Neuronal stem cell (in vitro differentiated cells): ENCODE data around the gene CSNK1G2.

ENCODE experiments used
- DNase-seq: peaks from one replicate; pipeline ENCODE4 v3.0.0-alpha.2; 2013; ENCODE audit warnings: low spot score
- H2AFZ ChIP-seq: one replicate; pipeline ENCODE4 v1.6.1; 2013; ENCODE audit warnings: mild to moderate bottlenecking, low read length, inconsistent platforms
- H2AK5ac ChIP-seq: 2 replicates; pipeline ENCODE4 v1.6.1; 2013; ENCODE audit warnings: low read depth, mild to moderate bottlenecking, inconsistent platforms, low read length, moderate library complexity, mixed read lengths
- H2BK120ac ChIP-seq: 2 replicates; pipeline ENCODE4 v1.6.1; 2013; ENCODE audit warnings: low read depth, mild to moderate bottlenecking, inconsistent platforms, low read length, moderate library complexity, mixed read lengths
- H2BK12ac ChIP-seq: one replicate; pipeline ENCODE4 v1.6.1; 2013; ENCODE audit warnings: low read length, inconsistent platforms
- H2BK15ac ChIP-seq: 2 replicates; pipeline ENCODE4 v1.6.1; 2013; ENCODE audit warnings: mild to moderate bottlenecking, low read length, inconsistent platforms, mixed read lengths
- H2BK5ac ChIP-seq: one replicate; pipeline ENCODE4 v1.6.1; 2013; ENCODE audit warnings: inconsistent platforms, mild to moderate bottlenecking, low read length, moderate library complexity
- H3K14ac ChIP-seq: one replicate; pipeline ENCODE4 v1.6.1; 2013; ENCODE audit warnings: low read length, inconsistent platforms
- H3K18ac ChIP-seq: 2 replicates; pipeline ENCODE4 v1.6.1; 2013; ENCODE audit warnings: low read length, inconsistent platforms
- H3K23ac ChIP-seq: 2 replicates; pipeline ENCODE4 v1.6.1; 2013; ENCODE audit warnings: low read depth, mild to moderate bottlenecking, mixed read lengths, low read length, inconsistent platforms; ENCODE audit not compliant: poor library complexity
- H3K27ac ChIP-seq: replicated peaks from 3 replicates; pipeline ENCODE4 v1.5.1; 2013; ENCODE audit warnings: low read length, inconsistent platforms
- H3K27me3 ChIP-seq, 3 experiments: 2 replicates each; pipeline ENCODE4 v1.6.1; 2013; ENCODE audit warnings: low read length in 3 of 3, mild to moderate bottlenecking in 2 of 3, inconsistent platforms in 1 of 3, low read depth in 1 of 3, mixed read lengths in 1 of 3, moderate library complexity in 1 of 3; ENCODE audit not compliant: control insufficient read depth in 3 of 3, insufficient read depth in 3 of 3
- H3K36me3 ChIP-seq, 2 donors: replicated peaks in 1 of 2; 2 replicates each; pipeline ENCODE4 v1.6.1; 2013; ENCODE audit warnings: low read length in 2 of 2; ENCODE audit not compliant: control insufficient read depth in 2 of 2, insufficient read depth in 2 of 2
- H3K4ac ChIP-seq: 2 replicates; pipeline ENCODE4 v1.6.1; 2013; ENCODE audit warnings: inconsistent platforms, mild to moderate bottlenecking, low read length, moderate library complexity
- H3K4me1 ChIP-seq, 2 donors: 1 replicate in 1 of 2; 2 replicates in 1 of 2; pipeline ENCODE4 v1.6.1; 2013; ENCODE audit warnings: low read length in 2 of 2, low read depth in 1 of 2; ENCODE audit not compliant: control insufficient read depth in 2 of 2, insufficient read depth in 1 of 2
- H3K4me2 ChIP-seq: one replicate; pipeline ENCODE4 v1.6.1; 2013; ENCODE audit warnings: mild to moderate bottlenecking, low read length, inconsistent platforms; ENCODE audit not compliant: insufficient read depth, poor library complexity, severe bottlenecking
- H3K4me3 ChIP-seq, 2 donors: 2 replicates each; pipeline ENCODE4 v1.5.1; 2013; ENCODE audit warnings: low read length in 2 of 2, mild to moderate bottlenecking in 2 of 2, inconsistent platforms in 1 of 2, moderate library complexity in 1 of 2
- H3K79me1 ChIP-seq: one replicate; pipeline ENCODE4 v1.6.1; 2013; ENCODE audit warnings: low read depth, mild to moderate bottlenecking, inconsistent platforms, low read length, moderate library complexity
- H3K9ac ChIP-seq: one replicate; pipeline ENCODE4 v1.6.1; 2013; ENCODE audit warnings: mild to moderate bottlenecking, low read depth, low read length, inconsistent platforms; ENCODE audit not compliant: poor library complexity
- H3K9me3 ChIP-seq, 2 donors: replicated peaks in 1 of 2; 2 replicates each; pipeline versions ENCODE3 to v1.6.1; 2013; ENCODE audit warnings: low read length in 2 of 2, mild to moderate bottlenecking in 2 of 2, inconsistent platforms in 1 of 2, low read depth in 1 of 2, mixed read lengths in 1 of 2, moderate library complexity in 1 of 2; ENCODE audit not compliant: control insufficient read depth in 2 of 2, insufficient read depth in 1 of 2
- H4K8ac ChIP-seq: one replicate; pipeline ENCODE4 v1.6.1; 2013; ENCODE audit warnings: low read depth, mild to moderate bottlenecking, inconsistent platforms, low read length, moderate library complexity
- H4K91ac ChIP-seq: one replicate; pipeline ENCODE4 v1.6.1; 2013; ENCODE audit warnings: low read length, low read depth, mild to moderate bottlenecking, inconsistent platforms; ENCODE audit not compliant: poor library complexity
- WGBS, 2 donors: extraction: QIAGEN DNeasy Blood & Tissue Kit; methylation state at CpG; one replicate each; pipeline ENCODE4 v1.1.7; 2013; ENCODE audit warnings: missing lambda C conversion rate in 2 of 2, mixed read lengths in 1 of 2; ENCODE audit not compliant: insufficient read length in 2 of 2, insufficient replicate concordance in 1 of 2; ENCODE audit errors: extremely low coverage in 2 of 2; 5-methylcytosine and 5-hydroxymethylcytosine counted together

The CSNK1G2 gene

DNA sequence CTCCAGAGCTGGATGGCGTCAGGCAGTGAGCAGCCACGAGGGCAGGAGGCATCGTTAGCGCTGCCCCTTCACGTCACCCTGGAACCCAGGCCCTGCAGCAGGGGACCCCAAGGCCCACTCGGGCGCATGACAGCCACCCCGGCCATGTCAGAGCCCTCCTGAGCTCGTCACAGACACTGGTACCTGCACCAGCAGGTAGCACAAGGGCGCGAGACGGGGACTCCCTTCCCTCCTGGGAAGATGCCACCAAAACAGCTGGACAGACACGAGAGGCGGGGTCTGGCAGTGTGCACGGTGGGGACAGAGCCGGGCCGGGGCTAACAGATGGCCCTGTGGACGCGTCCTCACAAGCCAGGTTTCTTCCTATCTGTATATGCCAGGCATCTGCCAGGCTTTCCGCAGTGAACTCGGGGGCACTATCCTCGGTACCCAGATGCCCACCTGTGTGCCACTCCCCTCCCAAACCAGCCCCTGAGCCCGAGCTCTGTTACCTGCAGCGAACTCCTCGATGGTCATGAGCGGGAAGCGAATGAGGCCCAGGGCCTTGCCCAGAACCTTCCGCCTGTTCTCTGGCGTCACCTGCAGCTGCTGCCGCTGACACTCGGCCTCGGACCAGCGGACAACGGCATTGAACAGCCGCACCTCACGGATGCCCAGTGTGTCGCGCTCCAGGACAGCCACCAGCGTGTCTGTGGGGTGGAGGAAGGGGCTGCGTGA is 48.7 kb downstream of the CSNK1G2 start:
- H3K18ac ChIP-seq: peak overlapping the region; percentile 28
- H3K4me3 ChIP-seq: no peak overlapping the region
- H3K27me3 ChIP-seq: no peaks in the 10 kb centered on the region
- H4K91ac ChIP-seq: no peak overlapping the region
- peak overlapping the region; percentile 73 for H3K23ac ChIP-seq
- H3K4me1 ChIP-seq: no peaks in the 10 kb centered on the region
- H2BK15ac ChIP-seq: no peak overlapping the region
- peaks cover 0 to 4% of the 10 kb centered on the region in 2 donors for H3K9me3 ChIP-seq
- H2BK5ac ChIP-seq: no peak overlapping the region
- peak overlapping the region; percentile 43 for H4K8ac ChIP-seq
- no peak overlapping the region for H3K4ac ChIP-seq
- H2AFZ ChIP-seq: no peak overlapping the region
- H3K14ac ChIP-seq: peak overlapping the region; percentile 71
- DNase-seq: no peak
- H2BK12ac ChIP-seq: no peak overlapping the region
- H2BK120ac ChIP-seq: no peak overlapping the region
- H3K27ac ChIP-seq: no peak overlapping the region
- H3K4me2 ChIP-seq: no peak overlapping the region
- H2AK5ac ChIP-seq: peak overlapping the region; percentile 70
- peaks cover 7% of the 10 kb centered on the region for H3K79me1 ChIP-seq
- whole genome bisulfite sequencing, 2 donors: no CpG with 5 or more reads among the region's 40 CpGs
- H3K36me3 ChIP-seq: peaks cover 59 to 89% of the 10 kb centered on the region in 2 donors
- peak overlapping the region; percentile 21 for H3K9ac ChIP-seq

DNA sequence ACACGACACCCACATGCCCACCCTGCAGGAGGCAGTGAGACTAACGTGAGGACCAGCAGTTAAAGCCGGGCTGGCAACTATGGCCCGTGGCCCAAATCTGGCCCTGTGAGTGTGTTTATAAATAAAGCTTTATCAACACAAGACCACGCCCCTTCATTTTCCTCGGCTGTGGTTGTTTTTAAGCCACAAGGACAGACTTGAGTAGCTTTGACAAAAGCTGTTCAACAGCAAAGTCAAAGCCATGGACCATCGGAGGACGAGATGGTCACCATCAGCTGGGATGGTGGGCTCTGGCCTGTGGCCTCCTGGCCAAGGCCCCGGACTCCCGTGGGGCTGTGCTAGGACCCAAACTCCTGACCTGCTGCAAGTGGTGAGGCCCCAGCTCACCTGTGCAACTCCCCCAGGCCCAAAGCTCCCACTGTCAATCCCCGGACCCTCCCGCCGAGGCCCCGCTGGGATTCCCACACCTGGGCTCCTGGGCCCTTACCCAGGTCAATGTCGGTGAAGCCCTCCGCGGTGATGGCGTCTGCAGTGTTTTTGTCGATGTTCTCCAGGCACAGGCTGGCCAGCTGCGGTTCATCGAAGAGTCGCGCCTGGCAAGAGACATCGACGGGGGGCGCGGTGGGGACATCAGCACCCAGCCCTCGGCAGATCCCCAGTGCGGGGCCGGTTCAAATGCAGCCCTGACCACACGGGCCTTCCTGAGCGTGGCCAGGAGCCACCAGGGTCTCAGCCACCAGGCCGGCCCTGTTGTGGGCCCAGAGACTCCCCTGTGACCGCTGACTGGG is 49.5 kb downstream of the CSNK1G2 start:
- no peak overlapping the region for H3K4me2 ChIP-seq
- WGBS, 2 donors: no CpG with 5 or more reads among the region's 34 CpGs
- no peak overlapping the region for H3K18ac ChIP-seq
- no peak overlapping the region for H2BK120ac ChIP-seq
- no peak overlapping the region for H3K9ac ChIP-seq
- peaks cover 0 to 4% of the 10 kb centered on the region in 2 donors for H3K9me3 ChIP-seq
- H3K79me1 ChIP-seq: peaks cover 7% of the 10 kb centered on the region
- no peak overlapping the region for H4K91ac ChIP-seq
- no peak overlapping the region for H2BK12ac ChIP-seq
- H3K23ac ChIP-seq: peak overlapping the region; percentile 85
- H3K4me3 ChIP-seq: no peak overlapping the region
- no peak overlapping the region for H2AFZ ChIP-seq
- peaks cover 53 to 86% of the 10 kb centered on the region in 2 donors for H3K36me3 ChIP-seq
- H3K27me3 ChIP-seq: no peaks in the 10 kb centered on the region
- H4K8ac ChIP-seq: no peak overlapping the region
- H3K4me1 ChIP-seq: no peaks in the 10 kb centered on the region
- no peak overlapping the region for H2BK15ac ChIP-seq
- no peak overlapping the region for H3K4ac ChIP-seq
- H3K14ac ChIP-seq: peak overlapping the region; percentile 71
- H2BK5ac ChIP-seq: peak overlapping the region; percentile 53
- no peak overlapping the region for H3K27ac ChIP-seq
- DNase-seq: no peak
- peak overlapping the region; percentile 70 for H2AK5ac ChIP-seq

DNA sequence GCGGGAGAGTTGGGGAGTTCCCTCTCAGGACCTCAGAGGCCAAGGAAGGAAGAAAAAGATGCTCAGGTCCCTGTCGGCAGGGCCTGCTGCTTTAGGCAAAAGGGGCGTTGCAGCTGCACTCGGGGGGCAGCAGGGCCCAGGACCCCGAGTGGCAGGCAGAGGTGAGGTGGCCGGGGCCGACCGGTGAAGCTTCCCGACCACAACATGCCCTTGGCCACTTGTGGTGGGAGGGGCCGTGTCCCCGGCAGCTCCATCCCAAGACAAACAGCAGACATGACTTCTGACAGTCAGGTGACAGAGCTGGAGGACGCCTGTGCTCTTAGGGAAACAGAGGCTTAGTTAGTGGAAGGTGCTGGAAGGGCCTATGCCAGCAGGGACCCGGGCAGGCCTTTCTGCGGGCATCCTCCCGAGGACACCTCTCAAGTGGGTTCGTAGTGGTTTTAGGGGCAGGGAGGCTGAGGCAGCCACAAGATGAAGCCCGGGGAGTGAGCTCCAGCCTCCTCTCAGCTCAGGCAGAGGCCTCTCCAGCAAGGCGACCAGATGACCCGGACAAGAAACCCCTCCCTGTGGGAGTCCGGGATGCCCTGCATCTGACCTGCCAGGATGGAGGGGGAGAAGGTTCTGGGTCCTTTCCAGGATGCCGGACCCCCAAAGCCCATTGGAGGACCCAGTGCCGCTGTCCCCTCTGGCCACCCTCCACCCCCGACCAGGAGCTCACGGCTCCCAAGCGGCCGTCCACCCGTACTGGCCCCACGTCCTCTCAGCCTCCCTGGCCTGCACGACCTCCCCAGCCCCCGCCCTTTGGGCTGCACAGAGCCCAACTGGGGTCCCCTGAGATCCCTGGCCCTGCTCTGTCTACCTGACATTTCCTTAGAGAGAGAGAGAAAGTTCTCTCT is 50.3 kb downstream of the CSNK1G2 start:
- Histone ChIP-seq H3K4ac (no peak overlapping the region), H3K4me2 (no peak overlapping the region), H3K4me3 (no peak overlapping the region), H3K27me3 (no peaks in the 10 kb centered on the region), H2BK15ac (no peak overlapping the region), H2BK12ac (no peak overlapping the region), H2AK5ac (no peak overlapping the region), H3K79me1 (peaks cover 7% of the 10 kb centered on the region), H3K9ac (no peak overlapping the region), H2BK5ac (no peak overlapping the region), H3K36me3 (peaks cover 48 to 83% of the 10 kb centered on the region in 2 donors), H4K8ac (peak overlapping the region; percentile 65), H3K4me1 (no peaks in the 10 kb centered on the region), H3K27ac (no peak overlapping the region), H3K9me3 (peaks cover 6 to 7% of the 10 kb centered on the region in 2 donors), H2BK120ac (no peak overlapping the region), H4K91ac (no peak overlapping the region), H2AFZ (no peak overlapping the region), H3K23ac (peak overlapping the region; percentile 85), H3K18ac (no peak overlapping the region), H3K14ac (peak overlapping the region; percentile 38)
- DNase-seq: no peak
- no CpG with 5 or more reads among the region's 30 CpGs for WGBS, 2 donors
